Suprapubic skin (tissue), 4 donors: ENCODE results near the gene GIMAP6. TPM values are rescaled to one million over a fixed set of nuclear protein-coding genes. Genes with fewer than 3 reads are reported as not detected.
A peak's percentile ranks its signal among the peaks of the same experiment; 100 is the strongest.
"Not testable (repeated sequence)": the region's sequence is repeated elsewhere in the genome, so short reads cannot be mapped to it uniquely, and the experiment has no call there.

Source experiments
- DNase-seq, 2 donors: peaks; one replicate each; pipeline ENCODE4 v3.0.0-alpha.2; 2019; ENCODE audit warnings: low spot score in 2 of 2
- H3K27ac ChIP-seq: fragments of 200-600 bp; sonication (generic); one replicate; pipeline ENCODE4 v1.5.1; 2019
- H3K27me3 ChIP-seq: fragments of 200-600 bp; sonication (generic); one replicate; pipeline ENCODE4 v1.5.1; 2019
- H3K36me3 ChIP-seq: fragments of 200-600 bp; sonication (generic); one replicate; pipeline ENCODE4 v1.5.1; 2019
- H3K4me1 ChIP-seq: fragments of 200-600 bp; sonication (generic); one replicate; pipeline ENCODE4 v1.5.1; 2019
- H3K4me3 ChIP-seq: fragments of 200-600 bp; sonication (generic); one replicate; pipeline ENCODE4 v1.5.1; 2019; ENCODE audit warnings: mild to moderate bottlenecking
- H3K9me3 ChIP-seq: fragments of 200-600 bp; sonication (generic); one replicate; pipeline ENCODE4 v1.5.1; 2019
- EP300 ChIP-seq: sonication (generic); formaldehyde crosslinking; IDR thresholded peaks from one replicate; pipeline ENCODE4 v1.6.1; 2017; ENCODE audit warnings: antibody characterized with exemption
- POLR2A ChIP-seq, 2 donors: fragments of 450-650 bp; IDR thresholded peaks; one replicate each; pipeline ENCODE4 v1.6.1; 2017; ENCODE audit warnings: antibody characterized with exemption in 2 of 2, mild to moderate bottlenecking in 2 of 2, moderate library complexity in 2 of 2
- POLR2AphosphoS5 ChIP-seq, 3 donors: sonication (generic); formaldehyde crosslinking; IDR thresholded peaks; one replicate each; pipeline ENCODE4 v1.6.1; 2017; ENCODE audit warnings: antibody characterized with exemption in 3 of 3
- WGBS: methylation state at CpG from one replicate; pipeline ENCODE4 v1.1.5; 2018; 5-methylcytosine and 5-hydroxymethylcytosine counted together
- total RNA-seq, 4 donors: library from RNA; depleted of rRNA; stranded (reverse); fragments of >200 nt; gene quantifications; one replicate each; pipeline ENCODE4 v1.1.0, GENCODE V29; 2016
- TF ChIP-seq, protein P1 (sequence below), 2 donors: fragments of 200-600 bp in 1 of 2; fragments of 450-650 bp in 1 of 2; sonication (generic) in 1 of 2; IDR thresholded peaks; one replicate each; pipeline ENCODE4 v1.5.1; 2016 to 2019; ENCODE audit warnings: antibody characterized with exemption in 2 of 2, mild to moderate bottlenecking in 1 of 2, moderate library complexity in 1 of 2

Gene GIMAP6
- total RNA-seq, 4 donors from 2014 or later = 4.1 to 16.8 (median 10.4) TPM

DNA sequence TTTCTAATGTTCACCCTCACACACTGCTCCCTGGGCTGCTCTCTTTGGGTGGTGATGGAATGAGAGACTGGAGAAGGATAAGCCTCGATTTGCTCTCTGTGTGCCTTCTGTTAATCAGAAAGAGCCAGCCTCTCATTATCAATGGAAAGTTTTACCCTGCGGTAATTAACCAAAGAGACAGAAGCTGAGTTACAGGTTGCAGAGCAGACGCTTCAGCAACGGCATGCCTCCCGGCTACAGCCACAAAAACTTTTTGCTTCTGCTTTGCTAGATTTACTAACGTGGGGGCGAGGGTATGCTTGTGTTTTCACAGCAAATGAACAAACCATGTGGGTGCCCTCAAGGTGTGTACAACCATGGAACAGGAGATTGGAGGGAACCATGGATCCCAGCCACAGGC lies 47.0 kb downstream of the GIMAP6 start:
- Histone ChIP-seq H3K27ac (peak overlapping the region; percentile 10), H3K9me3 (no peaks in the 10 kb centered on the region), H3K4me3 (no peak overlapping the region), H3K27me3 (no peaks in the 10 kb centered on the region), H3K4me1 (peaks cover 5% of the 10 kb centered on the region), H3K36me3 (no peaks in the 10 kb centered on the region)
- 83% methylated on average over 7 of the region's 7 CpGs for WGBS
- TF ChIP-seq, protein P1, sequence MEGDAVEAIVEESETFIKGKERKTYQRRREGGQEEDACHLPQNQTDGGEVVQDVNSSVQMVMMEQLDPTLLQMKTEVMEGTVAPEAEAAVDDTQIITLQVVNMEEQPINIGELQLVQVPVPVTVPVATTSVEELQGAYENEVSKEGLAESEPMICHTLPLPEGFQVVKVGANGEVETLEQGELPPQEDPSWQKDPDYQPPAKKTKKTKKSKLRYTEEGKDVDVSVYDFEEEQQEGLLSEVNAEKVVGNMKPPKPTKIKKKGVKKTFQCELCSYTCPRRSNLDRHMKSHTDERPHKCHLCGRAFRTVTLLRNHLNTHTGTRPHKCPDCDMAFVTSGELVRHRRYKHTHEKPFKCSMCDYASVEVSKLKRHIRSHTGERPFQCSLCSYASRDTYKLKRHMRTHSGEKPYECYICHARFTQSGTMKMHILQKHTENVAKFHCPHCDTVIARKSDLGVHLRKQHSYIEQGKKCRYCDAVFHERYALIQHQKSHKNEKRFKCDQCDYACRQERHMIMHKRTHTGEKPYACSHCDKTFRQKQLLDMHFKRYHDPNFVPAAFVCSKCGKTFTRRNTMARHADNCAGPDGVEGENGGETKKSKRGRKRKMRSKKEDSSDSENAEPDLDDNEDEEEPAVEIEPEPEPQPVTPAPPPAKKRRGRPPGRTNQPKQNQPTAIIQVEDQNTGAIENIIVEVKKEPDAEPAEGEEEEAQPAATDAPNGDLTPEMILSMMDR (IDR thresholded peaks at IDR 0.05) = no peak
- TF ChIP-seq POLR2AphosphoS5 (IDR thresholded peaks at IDR 0.05) (no peak), POLR2A (IDR thresholded peaks at IDR 0.05) (no peak), EP300 (no peak)
- no peak for DNase-seq

DNA sequence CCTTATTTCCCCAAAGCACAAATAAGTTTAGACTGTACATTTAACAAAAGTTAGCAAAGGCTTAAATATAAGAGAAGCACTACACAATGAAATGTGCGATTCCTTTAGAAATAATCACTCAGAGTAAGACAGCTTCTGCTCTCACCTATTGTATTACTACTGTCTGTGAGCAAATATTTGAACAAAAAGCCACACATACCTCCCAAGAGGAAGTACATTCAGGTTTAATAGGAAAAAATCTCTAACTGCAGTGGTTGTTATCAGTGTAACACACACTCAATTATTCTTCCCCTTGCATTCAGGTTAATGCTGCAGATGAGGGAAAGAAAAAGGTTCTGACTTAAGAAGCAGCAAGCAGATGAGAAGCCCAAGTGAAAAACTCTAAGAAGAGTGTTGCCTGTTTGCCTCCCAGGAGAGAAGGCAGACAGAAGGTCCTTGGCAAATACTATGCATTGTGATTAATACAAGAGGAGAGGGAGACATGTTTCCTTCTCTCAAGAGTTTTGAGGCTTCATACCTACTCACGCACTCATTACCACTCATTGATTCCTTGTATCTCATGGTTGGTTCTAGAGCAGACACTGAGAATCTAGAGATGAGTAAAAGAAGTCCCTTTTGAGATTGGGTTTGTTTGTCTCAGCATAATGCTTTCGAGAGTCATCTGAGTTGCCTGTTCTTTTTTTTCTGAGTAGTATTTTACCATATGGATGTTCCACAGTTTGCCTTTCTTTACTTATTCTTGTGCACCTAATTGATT lies 51.4 kb downstream of the GIMAP6 start:
- no peak for DNase-seq
- no peaks in the 10 kb centered on the region for H3K27me3 ChIP-seq
- no peaks in the 10 kb centered on the region for H3K4me1 ChIP-seq
- H3K9me3 ChIP-seq = no peaks in the 10 kb centered on the region
- TF ChIP-seq, protein P1 (IDR thresholded peaks at IDR 0.05) = no peak
- TF ChIP-seq POLR2AphosphoS5 (IDR thresholded peaks at IDR 0.05) = no peak
- TF ChIP-seq POLR2A (IDR thresholded peaks at IDR 0.05) = no peak
- TF ChIP-seq EP300 = no peak
- no peak overlapping the region for H3K27ac ChIP-seq
- 85% methylated on average over 3 of the region's 3 CpGs for WGBS
- no peaks in the 10 kb centered on the region for H3K36me3 ChIP-seq
- H3K4me3 ChIP-seq = no peak overlapping the region

DNA sequence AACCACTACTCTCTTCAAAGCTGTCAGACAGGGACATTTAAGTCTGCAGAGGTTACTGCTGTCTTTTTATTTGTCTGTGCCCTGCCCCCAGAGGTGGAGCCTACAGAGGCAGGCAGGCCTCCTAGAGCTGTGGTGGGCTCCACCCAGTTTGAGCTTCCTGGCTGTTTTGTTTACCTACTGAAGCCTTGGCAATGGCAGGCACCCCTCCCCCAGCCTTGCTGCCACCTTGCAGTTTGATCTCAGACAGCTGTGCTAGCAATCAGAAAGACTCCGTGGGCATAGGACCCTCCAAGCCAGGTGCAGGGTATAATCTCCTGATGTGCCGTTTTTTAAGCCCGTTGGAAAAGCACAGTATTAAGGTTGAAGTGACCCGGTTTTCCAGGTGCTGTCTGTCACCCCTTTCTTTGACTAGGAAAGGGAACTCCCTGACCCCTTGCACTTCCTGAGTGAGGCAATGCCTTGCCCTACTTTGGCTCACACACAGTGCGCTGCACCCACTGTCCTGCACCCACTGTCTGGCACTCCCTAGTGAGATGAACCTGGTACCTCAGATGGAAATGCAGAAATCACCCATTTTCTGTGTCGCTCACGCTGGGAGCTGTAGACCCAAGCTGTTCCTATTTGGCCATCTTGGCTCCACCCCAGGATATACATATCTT lies 52.1 kb downstream of the GIMAP6 start:
- not testable (repeated sequence) for H3K4me3 ChIP-seq, H3K36me3 ChIP-seq, H3K27me3 ChIP-seq, H3K27ac ChIP-seq, H3K4me1 ChIP-seq, DNase-seq, H3K9me3 ChIP-seq
- 68% methylated on average over 7 of the region's 7 CpGs for WGBS

Other genes with a start within 250 kb of the GIMAP6 start
- gene GIMAP8, start 181.8 kb downstream of the GIMAP6 start, total RNA-seq = 1 to 10 TPM; 1.5 to 5.6 (median 3.2) TPM
- 10 to 100 TPM in 1 of 4 donors, 1 to 10 TPM in 3; 1.4 to 10.8 (median 4.9) TPM for gene GIMAP7, start 117.5 kb downstream of the GIMAP6 start, total RNA-seq
- gene GIMAP4, start 65.0 kb downstream of the GIMAP6 start, total RNA-seq = 10 to 100 TPM in 2 of 4 donors, 1 to 10 TPM in 2; 6.5 to 12.5 (median 9.3) TPM
- gene GIMAP2, start 53.3 kb upstream of the GIMAP6 start, total RNA-seq = 1 to 10 TPM; 2.0 to 8.2 (median 2.9) TPM
- gene GIMAP1, start 84.2 kb upstream of the GIMAP6 start, total RNA-seq = 1 to 10 TPM in 3 of 4 donors, under 1 TPM in 1; 0.38 to 3.9 (median 2.2) TPM
- gene GIMAP5, start 105.0 kb upstream of the GIMAP6 start, total RNA-seq = 10 to 100 TPM in 1 of 4 donors, 1 to 10 TPM in 3; 2.8 to 15.0 (median 7.7) TPM
- 10 to 100 TPM in 1 of 4 donors, 1 to 10 TPM in 3; 2.5 to 14.5 (median 4.9) TPM for gene TMEM176B, start 168.0 kb upstream of the GIMAP6 start, total RNA-seq
- gene TMEM176A, start 168.4 kb upstream of the GIMAP6 start, total RNA-seq = 10 to 100 TPM in 1 of 4 donors, 1 to 10 TPM in 3; 3.2 to 12.9 (median 6.0) TPM
- 1 to 10 TPM; 1.9 to 5.5 (median 2.3) TPM for gene AOC1, start 220.1 kb upstream of the GIMAP6 start, total RNA-seq